ENCODE data around the gene DBNDD2.

Gene DBNDD2

DNA sequence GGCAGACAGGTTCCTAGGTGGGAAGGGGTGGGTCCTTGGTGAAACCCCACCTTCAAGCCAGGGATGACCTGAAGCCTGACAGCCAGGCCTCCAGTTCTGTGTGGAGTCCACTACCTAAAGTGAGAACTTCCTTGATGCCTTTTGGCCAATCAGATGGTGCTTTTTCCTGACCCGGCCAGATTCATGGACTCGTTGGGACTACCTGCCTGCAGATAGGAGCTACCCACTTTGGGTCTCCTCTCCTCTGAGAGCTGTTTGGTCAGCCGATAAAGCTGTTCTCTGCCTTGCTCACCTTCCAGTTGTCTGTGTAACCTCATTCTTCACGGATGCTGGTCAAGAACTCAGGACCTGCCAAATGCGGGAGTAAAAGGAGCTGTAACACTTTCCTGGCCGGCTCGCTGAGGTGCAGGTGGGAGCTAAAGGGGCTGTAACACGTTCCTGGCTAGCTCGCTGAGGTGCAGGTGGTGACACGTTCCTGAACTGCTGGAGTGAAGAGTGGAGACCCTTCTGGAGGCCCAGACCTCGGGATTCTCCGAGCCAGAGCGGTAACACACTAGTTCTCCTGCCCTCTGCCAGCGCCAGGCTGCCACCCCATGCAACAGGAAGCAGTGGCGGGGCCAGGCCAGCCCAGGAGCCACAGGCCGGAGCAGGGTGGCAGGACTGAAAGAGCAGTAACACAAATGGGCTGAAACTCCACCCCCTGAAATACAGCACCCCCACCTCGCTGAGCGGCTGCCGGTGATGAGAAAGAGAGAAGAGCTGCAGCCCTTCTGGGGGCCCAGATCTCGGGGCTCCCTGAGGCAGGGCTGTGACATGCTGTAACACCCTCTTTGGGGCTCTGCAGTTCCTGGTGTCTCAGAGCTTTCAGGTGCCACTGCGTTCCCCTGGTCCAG, 13.6 kb upstream of the DBNDD2 start:
- TF ChIP-seq, protein P1, sequence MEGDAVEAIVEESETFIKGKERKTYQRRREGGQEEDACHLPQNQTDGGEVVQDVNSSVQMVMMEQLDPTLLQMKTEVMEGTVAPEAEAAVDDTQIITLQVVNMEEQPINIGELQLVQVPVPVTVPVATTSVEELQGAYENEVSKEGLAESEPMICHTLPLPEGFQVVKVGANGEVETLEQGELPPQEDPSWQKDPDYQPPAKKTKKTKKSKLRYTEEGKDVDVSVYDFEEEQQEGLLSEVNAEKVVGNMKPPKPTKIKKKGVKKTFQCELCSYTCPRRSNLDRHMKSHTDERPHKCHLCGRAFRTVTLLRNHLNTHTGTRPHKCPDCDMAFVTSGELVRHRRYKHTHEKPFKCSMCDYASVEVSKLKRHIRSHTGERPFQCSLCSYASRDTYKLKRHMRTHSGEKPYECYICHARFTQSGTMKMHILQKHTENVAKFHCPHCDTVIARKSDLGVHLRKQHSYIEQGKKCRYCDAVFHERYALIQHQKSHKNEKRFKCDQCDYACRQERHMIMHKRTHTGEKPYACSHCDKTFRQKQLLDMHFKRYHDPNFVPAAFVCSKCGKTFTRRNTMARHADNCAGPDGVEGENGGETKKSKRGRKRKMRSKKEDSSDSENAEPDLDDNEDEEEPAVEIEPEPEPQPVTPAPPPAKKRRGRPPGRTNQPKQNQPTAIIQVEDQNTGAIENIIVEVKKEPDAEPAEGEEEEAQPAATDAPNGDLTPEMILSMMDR (IDR thresholded peaks at IDR 0.05; ENCODE audit: control insufficient read depth, insufficient read depth, low read depth, low read length, missing control alignments), result no peak
- no peak for DNase-seq (ENCODE audit: low read depth)
- H3K4me3 ChIP-seq (ENCODE audit: control insufficient read depth, low read depth, low read length), result no peak overlapping the region

DNA sequence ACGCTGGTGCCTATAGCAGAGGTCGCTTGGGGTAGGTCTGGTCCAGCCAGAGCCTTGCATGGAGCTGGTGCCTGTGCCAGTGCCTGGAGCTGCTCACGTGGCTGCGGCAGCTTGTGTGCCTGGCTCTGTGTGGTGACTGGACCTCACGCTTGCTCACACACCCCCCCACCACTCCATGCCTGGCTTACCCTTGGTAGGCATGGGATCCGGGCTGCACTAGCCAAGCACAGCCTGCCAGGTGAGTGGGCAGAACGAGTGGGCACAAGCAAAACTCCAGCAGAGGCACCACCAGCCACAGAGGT, 13.0 kb upstream of the DBNDD2 start:
- no peak for DNase-seq (ENCODE audit: low read depth)
- H3K4me3 ChIP-seq (ENCODE audit: control insufficient read depth, low read depth, low read length), result no peak overlapping the region
- TF ChIP-seq, protein P1 (IDR thresholded peaks at IDR 0.05; ENCODE audit: control insufficient read depth, insufficient read depth, low read depth, low read length, missing control alignments), result no peak

DNA sequence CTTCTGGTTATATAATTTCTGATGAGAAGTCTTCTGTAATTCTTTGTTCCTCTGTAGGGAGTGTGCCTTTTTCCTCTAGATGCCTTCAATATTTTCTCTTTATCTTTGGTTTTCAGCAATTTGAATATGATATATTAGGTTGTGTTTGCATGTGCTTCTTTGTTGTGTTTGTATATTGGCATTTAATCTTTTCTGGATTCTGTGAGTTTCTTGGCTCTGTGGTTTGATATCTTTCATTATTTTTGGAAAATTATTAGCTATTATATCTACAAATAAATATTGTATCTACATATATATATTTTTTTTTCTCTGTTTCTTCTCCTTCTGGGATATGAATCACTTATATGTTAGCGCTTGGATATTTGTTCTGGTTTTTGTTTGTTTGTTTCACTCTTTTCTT, 9.1 kb upstream of the DBNDD2 start:
- H3K4me3 ChIP-seq (ENCODE audit: control insufficient read depth, low read depth, low read length), result no peak overlapping the region
- TF ChIP-seq, protein P1 (IDR thresholded peaks at IDR 0.05; ENCODE audit: control insufficient read depth, insufficient read depth, low read depth, low read length, missing control alignments), result no peak
- DNase-seq (ENCODE audit: low read depth), result no peak

DNA sequence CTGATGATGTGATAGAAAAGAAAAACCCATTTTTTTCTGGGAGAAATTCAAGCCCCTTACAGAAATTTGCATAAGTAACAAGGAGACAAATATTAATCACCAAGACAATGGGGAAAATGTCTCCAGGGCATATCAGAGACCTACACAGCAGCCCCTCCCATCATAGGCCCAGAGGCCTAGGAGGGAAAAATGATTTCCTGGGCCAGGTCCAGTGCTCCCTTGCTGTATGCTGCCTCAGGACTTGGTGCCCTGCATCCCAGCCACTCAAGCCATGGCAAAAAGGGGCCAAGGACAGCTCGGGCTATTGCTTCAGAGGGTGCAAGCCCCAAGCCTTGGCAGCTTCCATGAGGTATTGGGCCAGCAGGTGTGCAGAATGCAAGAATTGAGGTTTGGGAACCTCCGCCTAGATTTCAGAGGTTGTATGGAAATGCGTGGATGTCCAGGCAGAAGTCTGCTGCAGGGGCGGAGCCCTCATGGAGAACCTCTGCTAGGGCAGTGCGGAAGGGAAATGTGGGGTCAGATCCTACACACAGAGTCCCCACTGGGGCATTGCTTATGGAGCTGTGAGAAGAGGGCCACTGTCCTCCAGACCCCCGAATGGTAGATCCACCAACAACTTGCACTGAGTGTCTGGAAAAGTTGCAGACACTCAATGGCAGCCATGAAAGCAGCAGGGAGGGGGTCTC, 7.6 kb upstream of the DBNDD2 start:
- TF ChIP-seq, protein P1 (IDR thresholded peaks at IDR 0.05; ENCODE audit: control insufficient read depth, insufficient read depth, low read depth, low read length, missing control alignments), result no peak
- DNase-seq (ENCODE audit: low read depth), result no peak
- H3K4me3 ChIP-seq (ENCODE audit: control insufficient read depth, low read depth, low read length), result no peak overlapping the region

DNA sequence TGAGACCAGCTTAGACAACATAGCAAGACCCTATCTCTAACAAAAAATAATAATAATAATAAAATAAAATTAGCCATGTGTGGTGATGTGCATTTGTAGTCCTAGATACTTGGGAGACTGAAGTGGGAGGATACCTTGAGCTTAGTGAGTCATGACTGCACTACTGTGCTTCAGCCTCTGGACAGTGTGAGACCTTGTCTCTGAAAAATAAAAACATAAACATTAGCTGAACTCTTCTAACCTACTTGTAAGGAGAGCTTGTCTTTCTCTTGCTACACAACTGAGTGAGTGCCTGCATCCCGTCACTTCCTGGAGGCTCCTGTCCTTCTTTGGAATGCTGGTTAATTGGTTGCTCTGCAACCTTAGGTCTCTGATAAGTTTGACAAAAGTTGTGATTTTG, 5.1 kb upstream of the DBNDD2 start:
- TF ChIP-seq, protein P1 (IDR thresholded peaks at IDR 0.05; ENCODE audit: control insufficient read depth, insufficient read depth, low read depth, low read length, missing control alignments), result no peak
- H3K4me3 ChIP-seq (ENCODE audit: control insufficient read depth, low read depth, low read length), result no peak overlapping the region
- DNase-seq (ENCODE audit: low read depth), result no peak

DNA sequence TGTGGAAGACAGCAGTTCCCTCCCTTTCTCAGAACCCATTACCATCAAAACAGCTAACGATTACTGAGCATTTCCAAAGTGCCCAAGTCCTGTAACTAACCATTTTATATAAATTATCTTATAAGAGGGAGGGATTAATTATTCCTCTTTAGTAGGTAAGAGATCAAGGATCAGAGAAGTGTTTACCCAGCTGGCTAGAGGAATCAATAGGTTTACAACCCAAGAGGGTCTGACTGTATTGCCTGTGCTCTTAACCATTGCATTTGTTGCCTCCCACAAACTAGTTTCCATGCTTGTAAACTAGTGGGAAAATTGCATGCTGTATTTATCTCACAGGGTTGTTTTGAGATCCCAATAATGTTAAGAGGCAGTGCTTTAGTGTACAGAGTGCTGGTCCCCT, 3.7 kb upstream of the DBNDD2 start:
- TF ChIP-seq, protein P1 (IDR thresholded peaks at IDR 0.05; ENCODE audit: control insufficient read depth, insufficient read depth, low read depth, low read length, missing control alignments), result no peak
- H3K4me3 ChIP-seq (ENCODE audit: control insufficient read depth, low read depth, low read length), result no peak overlapping the region
- no peak for DNase-seq (ENCODE audit: low read depth)
